MM.1S (cell line): Measurements from ENCODE around the gene IKZF4.

Experiments used
- EZH2phosphoT487 ChIP-seq: fragments of 300-600 bp; sonication (generic); IDR thresholded peaks from 2 replicates; pipeline ENCODE4 v1.6.1; 2018; ENCODE audit warnings: antibody characterized with exemption, low read length
- TF ChIP-seq, protein P1 (sequence below): fragments of 300-600 bp; sonication (generic); IDR thresholded peaks from 2 replicates; pipeline ENCODE4 v1.5.1; 2016; ENCODE audit warnings: antibody characterized with exemption, low read length, mixed read lengths

DNA sequence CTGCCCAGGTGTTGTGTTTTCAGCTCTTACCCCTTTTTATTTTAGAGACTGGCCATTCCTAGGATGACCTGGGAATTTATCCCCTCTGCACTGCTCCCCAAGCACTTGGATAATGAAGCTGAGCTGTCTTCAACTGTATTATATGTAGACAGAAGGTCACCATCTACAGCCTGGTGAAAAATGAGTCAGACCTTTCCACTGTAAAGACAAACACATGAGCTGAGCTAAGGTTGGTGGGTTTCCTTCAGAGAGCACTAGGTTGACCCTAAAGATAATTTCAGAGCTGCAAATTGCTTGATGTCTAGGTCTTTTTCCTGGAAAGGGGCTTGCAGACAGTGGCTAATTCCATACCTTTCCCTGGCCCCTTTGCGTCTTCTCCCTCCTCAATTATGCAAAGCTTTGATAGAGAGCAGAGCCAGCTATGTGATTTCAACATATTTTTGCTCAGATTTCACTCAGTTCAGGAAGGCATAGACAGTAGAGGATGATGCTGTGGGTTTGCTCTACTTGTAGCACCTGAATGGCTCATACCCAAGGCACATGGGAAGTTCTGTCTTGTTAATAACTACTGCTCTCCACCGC is 9.2 kb upstream of the IKZF4 start:
- TF ChIP-seq, protein P1, sequence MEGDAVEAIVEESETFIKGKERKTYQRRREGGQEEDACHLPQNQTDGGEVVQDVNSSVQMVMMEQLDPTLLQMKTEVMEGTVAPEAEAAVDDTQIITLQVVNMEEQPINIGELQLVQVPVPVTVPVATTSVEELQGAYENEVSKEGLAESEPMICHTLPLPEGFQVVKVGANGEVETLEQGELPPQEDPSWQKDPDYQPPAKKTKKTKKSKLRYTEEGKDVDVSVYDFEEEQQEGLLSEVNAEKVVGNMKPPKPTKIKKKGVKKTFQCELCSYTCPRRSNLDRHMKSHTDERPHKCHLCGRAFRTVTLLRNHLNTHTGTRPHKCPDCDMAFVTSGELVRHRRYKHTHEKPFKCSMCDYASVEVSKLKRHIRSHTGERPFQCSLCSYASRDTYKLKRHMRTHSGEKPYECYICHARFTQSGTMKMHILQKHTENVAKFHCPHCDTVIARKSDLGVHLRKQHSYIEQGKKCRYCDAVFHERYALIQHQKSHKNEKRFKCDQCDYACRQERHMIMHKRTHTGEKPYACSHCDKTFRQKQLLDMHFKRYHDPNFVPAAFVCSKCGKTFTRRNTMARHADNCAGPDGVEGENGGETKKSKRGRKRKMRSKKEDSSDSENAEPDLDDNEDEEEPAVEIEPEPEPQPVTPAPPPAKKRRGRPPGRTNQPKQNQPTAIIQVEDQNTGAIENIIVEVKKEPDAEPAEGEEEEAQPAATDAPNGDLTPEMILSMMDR, result no peak
- no peak for TF ChIP-seq EZH2phosphoT487
